IPS-NIHi11 (cell line): ENCODE data around the gene SRGAP2C.
"Not testable (repeated sequence)": the region's sequence is repeated elsewhere in the genome, so short reads cannot be mapped to it uniquely, and the experiment has no call there.

Source experiments
- DNase-seq: peaks from one replicate; pipeline ENCODE4 v3.0.0; 2012; ENCODE audit warnings: mixed read lengths, low spot score

SRGAP2C gene

DNA sequence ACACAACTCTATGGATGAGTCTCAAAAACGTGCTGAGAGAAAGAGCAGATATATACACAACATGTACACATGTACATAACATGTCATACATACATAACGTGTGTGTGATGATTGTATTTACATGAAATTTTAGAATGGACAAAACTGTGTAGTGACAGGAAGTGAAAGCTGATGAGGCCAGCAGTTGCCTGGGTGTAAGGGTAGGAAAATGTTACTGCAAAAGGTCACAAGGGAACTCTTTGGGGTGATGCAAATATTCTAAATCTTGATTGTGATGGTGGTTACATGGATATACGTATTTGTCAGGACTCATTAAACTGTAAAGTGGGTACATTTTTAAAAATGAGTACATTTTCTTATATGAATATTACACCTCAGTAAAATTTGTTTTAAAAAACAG is 236.7 kb downstream of the SRGAP2C start:
- DNase-seq: not testable (repeated sequence)

DNA sequence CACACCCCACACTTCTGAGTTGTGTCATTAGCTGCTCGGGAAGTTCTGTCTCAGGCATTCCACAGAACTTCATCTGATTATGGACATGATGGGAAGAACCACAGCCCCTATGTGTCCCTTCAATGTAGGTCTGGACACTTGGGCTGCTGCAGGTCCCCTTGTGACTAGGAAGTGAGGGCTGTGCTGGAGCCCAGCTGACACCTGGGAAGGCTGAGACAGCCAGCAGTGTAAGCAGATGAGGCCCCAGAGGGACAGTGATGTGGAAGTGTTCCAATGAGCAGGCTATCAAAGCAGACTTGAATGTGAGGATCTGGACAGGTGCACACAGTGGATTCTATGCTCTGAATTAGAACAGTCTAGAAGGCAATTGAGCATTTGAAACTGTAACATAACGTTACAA is 239.2 kb downstream of the SRGAP2C start:
- DNase-seq: not testable (repeated sequence)

DNA sequence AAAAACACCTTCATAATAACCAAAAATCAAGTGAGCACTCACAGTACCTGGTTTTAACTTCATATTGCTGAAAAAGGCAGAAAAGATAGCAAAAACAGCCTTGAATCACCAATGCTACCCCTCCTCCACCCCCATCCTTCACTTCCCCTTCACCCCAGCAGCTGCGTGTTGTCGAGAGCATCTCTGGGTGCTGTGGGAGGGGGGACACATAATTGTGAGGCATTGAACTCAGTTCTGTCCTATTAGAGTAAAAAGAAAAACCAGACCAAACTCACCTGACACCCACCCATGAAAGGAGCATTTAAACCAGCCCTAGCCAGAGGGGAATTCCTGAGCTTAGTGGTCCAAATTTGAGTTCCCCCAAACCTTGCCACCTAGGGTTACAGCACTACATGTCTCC is 248.7 kb downstream of the SRGAP2C start:
- not testable (repeated sequence) for DNase-seq

DNA sequence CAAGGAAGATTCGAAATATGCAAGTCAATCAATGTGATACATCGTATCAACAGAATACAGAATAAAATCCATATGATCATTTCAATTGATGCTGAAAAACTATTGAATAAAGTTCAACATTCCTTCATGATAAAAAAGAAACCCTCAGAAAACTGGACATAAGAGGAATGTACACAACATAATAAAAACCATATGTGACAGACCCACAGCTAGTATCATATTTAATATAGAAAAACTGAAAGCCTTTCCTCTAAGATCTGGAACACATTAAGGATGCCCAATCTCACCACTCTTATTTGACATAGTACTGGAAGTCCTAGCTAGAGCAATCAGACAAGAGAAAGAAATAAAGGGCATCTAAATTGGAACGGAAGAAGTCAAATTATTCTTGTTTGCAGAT is 254.1 kb downstream of the SRGAP2C start:
- DNase-seq: not testable (repeated sequence)

DNA sequence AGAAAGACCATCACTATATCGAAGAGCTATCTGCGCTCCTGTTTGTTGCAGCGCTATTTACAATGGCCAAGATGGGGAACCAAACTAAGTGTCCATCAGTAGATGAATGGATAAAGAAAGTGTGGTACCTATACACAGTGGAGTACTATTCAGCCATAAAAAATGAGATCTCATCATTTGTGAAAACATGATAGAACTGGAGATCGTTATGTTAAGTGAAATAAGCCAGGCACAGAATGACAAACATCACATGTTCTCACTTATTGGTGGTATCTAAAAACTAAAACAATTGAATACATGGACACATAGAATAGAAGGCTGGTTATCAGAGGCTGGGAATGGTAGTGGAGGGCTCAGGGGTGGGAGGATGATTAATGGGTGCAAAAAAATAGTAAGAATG is 256.2 kb downstream of the SRGAP2C start:
- no peak for DNase-seq
